Dedifferentiated amniotic fluid mesenchymal stem cell (primary cell): Measurements from ENCODE around the gene PFKP.
"Not testable (repeated sequence)": the region's sequence is repeated elsewhere in the genome, so short reads cannot be mapped to it uniquely, and the experiment has no call there.

Experiments used
- DNase-seq: peaks from one replicate; pipeline ENCODE4 v3.0.0-alpha.2; 2016; ENCODE audit errors: extremely low spot score

The PFKP gene

GRCh38 chr10:3159152-3159551, 91.8 kb downstream of the PFKP start:
- DNase-seq, result no peak

- no peak for DNase-seq
Measured at GRCh38 chr10:3162533-3162932, 95.2 kb downstream of the PFKP start.

GRCh38 chr10:3163879-3164278, 96.5 kb downstream of the PFKP start:
- DNase-seq, result no peak

- DNase-seq, result no peak
Measured at GRCh38 chr10:3165196-3165595, 97.8 kb downstream of the PFKP start.

GRCh38 chr10:3166496-3167290, 99.3 kb downstream of the PFKP start:
- DNase-seq, result no peak

GRCh38 chr10:3167611-3168330, 100.4 kb downstream of the PFKP start:
- no peak for DNase-seq

- DNase-seq, result no peak
Measured at GRCh38 chr10:3169271-3169670, 101.9 kb downstream of the PFKP start.

- DNase-seq, result no peak
Measured at GRCh38 chr10:3169673-3170072, 102.3 kb downstream of the PFKP start.

GRCh38 chr10:3171488-3171887, 104.1 kb downstream of the PFKP start:
- DNase-seq, result not testable (repeated sequence)

GRCh38 chr10:3172081-3172445, 104.7 kb downstream of the PFKP start:
- peak; percentile 45 for DNase-seq

GRCh38 chr10:3172446-3173170, 105.3 kb downstream of the PFKP start, which contains the start of gene PITRM1:
PITRM1 (minus strand) TSS chr10:3172782; CDS start chr10:3172772, 10 bp downstream.
- peak; percentile 98 for DNase-seq

GRCh38 chr10:3173171-3173878, 106.0 kb downstream of the PFKP start:
- no peak for DNase-seq

- no peak for DNase-seq
Measured at GRCh38 chr10:3178042-3178441, 110.7 kb downstream of the PFKP start.

GRCh38 chr10:3179174-3179573, 111.8 kb downstream of the PFKP start:
- no peak for DNase-seq

- DNase-seq, result no peak
Measured at GRCh38 chr10:3180355-3181025, 113.1 kb downstream of the PFKP start.

GRCh38 chr10:3185386-3185785, 118.0 kb downstream of the PFKP start:
- DNase-seq, result no peak

GRCh38 chr10:3186368-3186767, 119.0 kb downstream of the PFKP start:
- DNase-seq, result no peak
